IMR-90 (cell line): Measurements from ENCODE around the gene C16orf86. TPM values are rescaled to one million over a fixed set of nuclear protein-coding genes. Genes with fewer than 3 reads are reported as not detected.

Experiments used
- ATAC-seq: fragments of 200-7000 bp; cut with Tn5 transposase; 2 replicates; pipeline ENCODE4 v1.9.1; 2020; ENCODE audit warnings: low read depth, mild to moderate bottlenecking, moderate library complexity
- BruUV-seq: library from RNA; stranded (reverse); fragments of 400-500 nt; replicated peaks from 2 replicates; lab custom pipeline; 2021; lab: Mats Ljungman, UMichigan
- CTCF ChIA-PET: fragments of 300-600 bp; formaldehyde crosslinking; extraction: SDS; loops from one replicate; lab custom pipeline; 2021; ENCODE audit warnings: antibody characterized with exemption; lab: Yijun Ruan, JAX
- POLR2A ChIA-PET: fragments of 300-600 bp; sonication (Branson Sonifier 250); formaldehyde crosslinking; loops from one replicate; lab custom pipeline; 2022; ENCODE audit warnings: antibody characterized with exemption; ENCODE audit not compliant: unreplicated experiment; lab: Charles Lee
- DNase-seq: peaks from one replicate; pipeline ENCODE4 v3.0.0; 2013
- H2AFZ ChIP-seq: replicated peaks from 2 replicates; pipeline ENCODE3; 2013; ENCODE audit warnings: low read length, mild to moderate bottlenecking; ENCODE audit not compliant: poor library complexity
- H2AK5ac ChIP-seq: 2 replicates; pipeline ENCODE4 v1.6.1; 2013; ENCODE audit warnings: low read depth, low read length, inconsistent platforms
- H2AK9ac ChIP-seq: replicated peaks from 2 replicates; pipeline ENCODE3; 2013; ENCODE audit warnings: mild to moderate bottlenecking, low read depth, low read length, moderate library complexity; ENCODE audit not compliant: poor library complexity
- H2BK120ac ChIP-seq: 2 replicates; pipeline ENCODE4 v1.6.1; 2013; ENCODE audit warnings: low read depth, low read length, inconsistent platforms
- H2BK15ac ChIP-seq: 3 replicates; pipeline ENCODE4 v1.6.1; 2013; ENCODE audit warnings: low read depth, low read length, inconsistent platforms
- H2BK20ac ChIP-seq: 2 replicates; pipeline ENCODE4 v1.6.1; 2013; ENCODE audit warnings: low read depth, mild to moderate bottlenecking, inconsistent platforms, low read length, moderate library complexity
- H2BK5ac ChIP-seq: 2 replicates; pipeline ENCODE4 v1.6.1; 2013; ENCODE audit warnings: mild to moderate bottlenecking, low read depth, low read length, inconsistent platforms; ENCODE audit not compliant: poor library complexity, severe bottlenecking
- H3K14ac ChIP-seq: replicated peaks from 2 replicates; pipeline ENCODE4 v1.6.1; 2013; ENCODE audit warnings: low read depth, low read length, inconsistent platforms
- H3K18ac ChIP-seq: 2 replicates; pipeline ENCODE4 v1.6.1; 2013; ENCODE audit warnings: low read depth, low read length, control low read depth
- H3K23ac ChIP-seq: 2 replicates; pipeline ENCODE4 v1.6.1; 2013; ENCODE audit warnings: low read depth, low read length, inconsistent platforms
- H3K27ac ChIP-seq: 2 replicates; pipeline ENCODE4 v1.5.1; 2013; ENCODE audit warnings: mild to moderate bottlenecking, control low read depth, low read length; ENCODE audit not compliant: insufficient read depth
- H3K27me3 ChIP-seq: 2 replicates; pipeline ENCODE4 v1.6.1; 2013; ENCODE audit warnings: low read length; ENCODE audit not compliant: control insufficient read depth, insufficient read depth
- H3K36me3 ChIP-seq: 2 replicates; pipeline ENCODE4 v1.6.1; 2013; ENCODE audit warnings: low read length, mixed read lengths; ENCODE audit not compliant: control insufficient read depth, insufficient read depth
- H3K4ac ChIP-seq: 2 replicates; pipeline ENCODE4 v1.6.1; 2013; ENCODE audit warnings: low read depth, low read length, inconsistent platforms
- H3K4me1 ChIP-seq: 2 replicates; pipeline ENCODE4 v1.6.1; 2013; ENCODE audit warnings: low read length, mixed read lengths; ENCODE audit not compliant: control insufficient read depth, insufficient read depth
- H3K4me2 ChIP-seq: 2 replicates; pipeline ENCODE4 v1.6.1; 2013; ENCODE audit warnings: low read depth, mild to moderate bottlenecking, control low read depth, low read length, moderate library complexity
- H3K4me3 ChIP-seq: 2 replicates; pipeline ENCODE4 v1.5.1; 2013; ENCODE audit warnings: low read depth, mild to moderate bottlenecking, control low read depth, low read length, moderate library complexity; ENCODE audit not compliant: insufficient read depth
- H3K56ac ChIP-seq: 2 replicates; pipeline ENCODE4 v1.6.1; 2013; ENCODE audit warnings: low read length, inconsistent platforms; ENCODE audit not compliant: insufficient read depth; ENCODE audit errors: extremely low read depth
- H3K79me1 ChIP-seq, 2 experiments: 2 replicates each; pipeline ENCODE4 v1.6.1; 2013; ENCODE audit warnings: low read length in 2 of 2, inconsistent platforms in 1 of 2, low read depth in 1 of 2
- H3K9ac ChIP-seq: 2 replicates; pipeline ENCODE4 v1.6.1; 2013; ENCODE audit warnings: low read depth, low read length, control low read depth
- H3K9me1 ChIP-seq: 2 replicates; pipeline ENCODE4 v1.6.1; 2013; ENCODE audit warnings: low read length, inconsistent platforms; ENCODE audit not compliant: insufficient read depth
- H3K9me3 ChIP-seq: 2 replicates; pipeline ENCODE4 v1.6.1; 2013; ENCODE audit warnings: low read length; ENCODE audit not compliant: control insufficient read depth, insufficient read depth
- H4K20me1 ChIP-seq: 2 replicates; pipeline ENCODE4 v1.6.1; 2013; ENCODE audit warnings: low read length, inconsistent platforms; ENCODE audit not compliant: insufficient read depth
- H4K5ac ChIP-seq: 2 replicates; pipeline ENCODE4 v1.6.1; 2013; ENCODE audit warnings: mild to moderate bottlenecking, low read depth, low read length, control low read depth
- H4K8ac ChIP-seq, 2 experiments: 2 replicates each; pipeline ENCODE4 v1.6.1; 2013; ENCODE audit warnings: low read depth in 2 of 2, low read length in 2 of 2, control low read depth in 1 of 2, inconsistent platforms in 1 of 2
- H4K91ac ChIP-seq: 2 replicates; pipeline ENCODE4 v1.6.1; 2013; ENCODE audit warnings: low read depth, low read length, inconsistent platforms; ENCODE audit not compliant: insufficient read depth
- CEBPB ChIP-seq: IDR thresholded peaks from 2 replicates; pipeline ENCODE4 v1.6.1; 2012; ENCODE audit warnings: low read depth, low read length, improper control_type of control experiment
- FOS ChIP-seq: fragments of 150-350 bp; IDR thresholded peaks from 2 replicates; pipeline ENCODE4 v1.6.1; 2016; ENCODE audit warnings: low read depth, low read length
- MAFK ChIP-seq: IDR thresholded peaks from 2 replicates; pipeline ENCODE4 v1.6.1; 2012; ENCODE audit warnings: low read depth, low read length, improper control_type of control experiment
- MAZ ChIP-seq: IDR thresholded peaks from 2 replicates; pipeline ENCODE4 v1.6.1; 2012; ENCODE audit warnings: low read depth, mild to moderate bottlenecking, low read length, improper control_type of control experiment, moderate library complexity, borderline replicate concordance
- MXI1 ChIP-seq: IDR thresholded peaks from 2 replicates; pipeline ENCODE4 v1.6.1; 2012; ENCODE audit warnings: low read depth, mild to moderate bottlenecking, low read length, moderate library complexity, borderline replicate concordance
- NFE2L2 ChIP-seq: fragments of 150-350 bp; IDR thresholded peaks from 2 replicates; pipeline ENCODE4 v1.6.1; 2016; ENCODE audit warnings: low read depth, mild to moderate bottlenecking, low read length
- POLR2A ChIP-seq: IDR thresholded peaks from 2 replicates; pipeline ENCODE4 v1.6.1; 2012; ENCODE audit warnings: mild to moderate bottlenecking, low read depth, low read length
- RCOR1 ChIP-seq: IDR thresholded peaks from 2 replicates; pipeline ENCODE4 v1.6.1; 2012; ENCODE audit warnings: mild to moderate bottlenecking, low read length, improper control_type of control experiment; ENCODE audit not compliant: insufficient replicate concordance
- RFX5 ChIP-seq: IDR thresholded peaks from 2 replicates; pipeline ENCODE4 v1.8.0; 2012; ENCODE audit warnings: low read depth, mild to moderate bottlenecking, low read length, moderate library complexity
- WGBS, 2 experiments: methylation state at CpG; one replicate each; pipeline versions ENCODE4 v1.1.5 to v1.1.7; 2013; ENCODE audit warnings: missing lambda C conversion rate in 2 of 2; ENCODE audit not compliant: insufficient read length in 1 of 2; ENCODE audit errors: extremely low coverage in 2 of 2; 5-methylcytosine and 5-hydroxymethylcytosine counted together
- dilution Hi-C: fragments of 300-500 bp; cut with HindIII; formaldehyde crosslinking; loops from one replicate; pipeline ENCODE4 v1.14.3; 2018; ENCODE audit warnings: low sequenced_read_pairs; ENCODE audit not compliant: unreplicated experiment
- in situ Hi-C: fragments of 300-500 bp; cut with MboI; formaldehyde crosslinking; loops from 3 replicates; pipeline ENCODE4 v1.14.3; 2019; ENCODE audit warnings: low sequenced_read_pairs, inconsistent platforms, mixed read lengths
- intact Hi-C: fragments of 100-400 bp; cut with micrococcal nuclease; formaldehyde crosslinking; loops from 2 replicates; pipeline ENCODE4 v1.10.0; 2022
- polyA plus RNA-seq, 3 experiments: library from polyadenylated mRNA; depleted of rRNA; stranded (reverse); fragments of >200 nt; gene quantifications; 2 replicates each; pipeline ENCODE4 v1.2.3, GENCODE V29; 2012; ENCODE audit warnings: low replicate concordance in 1 of 3
- total RNA-seq: library from RNA; depleted of rRNA; stranded (reverse); fragments of >200 nt; gene quantifications from 2 replicates; pipeline ENCODE4 v1.2.3, GENCODE V29; 2012
- TF ChIP-seq, protein P1 (sequence below): fragments of 150-350 bp; IDR thresholded peaks from 2 replicates; pipeline ENCODE4 v1.6.1; 2017; ENCODE audit warnings: mild to moderate bottlenecking, antibody characterized with exemption, low read length, low read depth

C16orf86 gene
- total and polyA plus RNA-seq, 2 of the 4 experiments (the other 2 are of a cell fraction): 0.54 to 0.70 TPM

- in situ Hi-C loops (no loop called here), intact Hi-C loops (no loop called here), dilution Hi-C loops (no loop called here)
- peaks cover 7% of the 10 kb centered on the region for H3K9me1 ChIP-seq
- H2AK9ac ChIP-seq: no peak overlapping the region
- H4K5ac ChIP-seq: no peak overlapping the region
- ChIA-PET POLR2A (no interaction called here), CTCF (interaction anchor here (0.5 to 1.3 kb wide), 2 partner anchors 137 to 161 kb away, joined by 3 to 4 read pairs; no protein-coding TSS in a partner anchor)
- H3K4me1 ChIP-seq: peaks cover 9% of the 10 kb centered on the region; the same call in 1 of the 2 replicates
- H2BK20ac ChIP-seq: no peak overlapping the region
- H3K14ac ChIP-seq: no peak overlapping the region
- H3K27me3 ChIP-seq: no peaks in the 10 kb centered on the region
- no peak for ATAC-seq
- no peak overlapping the region for H4K91ac ChIP-seq
- H3K23ac ChIP-seq: no peak overlapping the region
- no peak overlapping the region for H2BK15ac ChIP-seq
- H3K9me3 ChIP-seq: no peaks in the 10 kb centered on the region
- H3K36me3 ChIP-seq: peaks cover 2% of the 10 kb centered on the region; the same call in 1 of the 2 replicates
- peaks cover 6 to 20% of the 10 kb centered on the region in 2 experiments; a peak in 3 of 4 replicates for H3K79me1 ChIP-seq
- no peak overlapping the region for H3K18ac ChIP-seq
- H4K20me1 ChIP-seq: peaks cover 5% of the 10 kb centered on the region
- no peak overlapping the region for H2AFZ ChIP-seq
- H2BK5ac ChIP-seq: no peak overlapping the region
- H3K4ac ChIP-seq: no peak overlapping the region
- H3K4me2 ChIP-seq: no peak overlapping the region
- no peak overlapping the region for H3K27ac ChIP-seq
- no TSS peak for BruUV-seq
- no peak for TF ChIP-seq CEBPB
- TF ChIP-seq, protein P1, sequence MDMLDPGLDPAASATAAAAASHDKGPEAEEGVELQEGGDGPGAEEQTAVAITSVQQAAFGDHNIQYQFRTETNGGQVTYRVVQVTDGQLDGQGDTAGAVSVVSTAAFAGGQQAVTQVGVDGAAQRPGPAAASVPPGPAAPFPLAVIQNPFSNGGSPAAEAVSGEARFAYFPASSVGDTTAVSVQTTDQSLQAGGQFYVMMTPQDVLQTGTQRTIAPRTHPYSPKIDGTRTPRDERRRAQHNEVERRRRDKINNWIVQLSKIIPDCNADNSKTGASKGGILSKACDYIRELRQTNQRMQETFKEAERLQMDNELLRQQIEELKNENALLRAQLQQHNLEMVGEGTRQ: no peak
- TF ChIP-seq NFE2L2: no peak
- no peak for TF ChIP-seq MAZ
- no peak for TF ChIP-seq FOS
- TF ChIP-seq POLR2A: no peak
- no peak for TF ChIP-seq MXI1
- TF ChIP-seq RCOR1: no peak
- no peak for TF ChIP-seq RFX5
- no peak for TF ChIP-seq MAFK
- no peak overlapping the region for H2BK120ac ChIP-seq
- H3K56ac ChIP-seq: no peak overlapping the region
- 93% methylated on average over 6 of the region's 18 CpGs; no CpG with 5 or more reads in 1 of the 2 experiments for WGBS, 2 experiments
- no peak overlapping the region for H4K8ac ChIP-seq
- no peak overlapping the region for H3K4me3 ChIP-seq
- no peak overlapping the region for H2AK5ac ChIP-seq
- no peak overlapping the region for H3K9ac ChIP-seq
- DNase-seq: no peak
Observed at GRCh38 chr16:67657751-67658518, 8.7 kb upstream of the C16orf86 start.
